Hindlimb muscle (tissue), 1 donor: Measurements from ENCODE around the gene KLF15. TPM values are rescaled to one million over a fixed set of nuclear protein-coding genes. Genes with fewer than 3 reads are reported as not detected.

Source experiments
- DNase-seq: peaks from one replicate; pipeline ENCODE4 v3.0.0-alpha.2; 2013
- polyA plus RNA-seq: library from polyadenylated mRNA; unstranded; fragments of 120-200 nt; gene quantifications from one replicate; pipeline ENCODE4 v1.2.1, GENCODE V29; 2013; ENCODE audit not compliant: insufficient read length

Gene KLF15
- polyA plus RNA-seq, 1 donor = 1.6 TPM

GRCh38 chr3:126360046-126360713 lies 3.0 kb upstream of the KLF15 start:
- DNase-seq = no peak

- DNase-seq = no peak
Observed at GRCh38 chr3:126358816-126359181, 1.6 kb upstream of the KLF15 start.

GRCh38 chr3:126358038-126358815 lies 1.0 kb upstream of the KLF15 start:
- DNase-seq = no peak

GRCh38 chr3:126356373-126357264 lies 589 bp downstream of the KLF15 start:
- DNase-seq = peak; percentile 17

GRCh38 chr3:126355777-126356372 lies 1.3 kb downstream of the KLF15 start:
- DNase-seq = peak; percentile 87

GRCh38 chr3:126355251-126355650 lies 2.0 kb downstream of the KLF15 start:
- no peak for DNase-seq

GRCh38 chr3:126354776-126355175 lies 2.4 kb downstream of the KLF15 start:
- no peak for DNase-seq

- DNase-seq = no peak
Observed at GRCh38 chr3:126353694-126354321, 3.4 kb downstream of the KLF15 start.

- DNase-seq = no peak
Observed at GRCh38 chr3:126352476-126353454, 4.4 kb downstream of the KLF15 start.

- no peak for DNase-seq
Observed at GRCh38 chr3:126351771-126352475, 5.3 kb downstream of the KLF15 start.

- no peak for DNase-seq
Observed at GRCh38 chr3:126351086-126351770, 6.0 kb downstream of the KLF15 start.

- DNase-seq = no peak
Observed at GRCh38 chr3:126350502-126351085, 6.6 kb downstream of the KLF15 start.

GRCh38 chr3:126349611-126350501 lies 7.4 kb downstream of the KLF15 start:
- DNase-seq = no peak

GRCh38 chr3:126349071-126349470 lies 8.1 kb downstream of the KLF15 start:
- no peak for DNase-seq

GRCh38 chr3:126348308-126348920 lies 8.8 kb downstream of the KLF15 start:
- DNase-seq = no peak

- DNase-seq = no peak
Observed at GRCh38 chr3:126347543-126348161, 9.6 kb downstream of the KLF15 start.

GRCh38 chr3:126346466-126346865 lies 10.7 kb downstream of the KLF15 start:
- no peak for DNase-seq
